Calu3 (cell line): Measurements from ENCODE around the gene C20orf96. TPM values are rescaled to one million over a fixed set of nuclear protein-coding genes. Genes with fewer than 3 reads are reported as not detected.

Experiments used
- BruUV-seq: library from RNA; stranded (reverse); fragments of 400-500 nt; replicated peaks from 2 replicates; lab custom pipeline; 2021; lab: Mats Ljungman, UMichigan
- CTCF ChIA-PET: fragments of 300-600 bp; sonication (Branson Sonifier 250); formaldehyde crosslinking; loops from one replicate; lab custom pipeline; 2022; ENCODE audit warnings: antibody characterized with exemption; lab: Charles Lee
- DNase-seq: peaks from one replicate; pipeline ENCODE4 v3.0.0; 2022
- H3K27ac Mint-ChIP-seq: one replicate; pipeline ENCODE4 v1.8.0; 2022; ENCODE audit warnings: mixed read lengths; ENCODE audit not compliant: unreplicated experiment
- H3K27me3 Mint-ChIP-seq: one replicate; pipeline ENCODE4 v1.8.0; 2022; ENCODE audit warnings: mixed read lengths; ENCODE audit not compliant: unreplicated experiment
- H3K36me3 Mint-ChIP-seq: one replicate; pipeline ENCODE4 v1.8.0; 2022; ENCODE audit warnings: mild to moderate bottlenecking, moderate library complexity, mixed read lengths; ENCODE audit not compliant: insufficient read depth, unreplicated experiment
- H3K4me1 Mint-ChIP-seq: one replicate; pipeline ENCODE4 v1.8.0; 2022; ENCODE audit warnings: mild to moderate bottlenecking, low read depth, mixed read lengths; ENCODE audit not compliant: unreplicated experiment
- H3K4me3 Mint-ChIP-seq: one replicate; pipeline ENCODE4 v1.8.0; 2022; ENCODE audit warnings: mild to moderate bottlenecking, low read depth, moderate library complexity, mixed read lengths; ENCODE audit not compliant: unreplicated experiment
- H3K9me3 Mint-ChIP-seq: one replicate; pipeline ENCODE4 v1.8.0; 2022; ENCODE audit warnings: low read depth, mixed read lengths; ENCODE audit not compliant: unreplicated experiment
- intact Hi-C: fragments of 100-400 bp; cut with micrococcal nuclease; formaldehyde crosslinking; loops from one replicate; pipeline ENCODE4 v1.10.0; 2022; ENCODE audit not compliant: unreplicated experiment
- total RNA-seq: library from RNA; stranded (reverse); gene quantifications from 2 replicates; pipeline ENCODE4 v1.2.3, GENCODE V29; 2022
- TF ChIP-seq, protein P1 (sequence below): fragments of 200-600 bp; IDR thresholded peaks from one replicate; pipeline ENCODE4 v1.8.0; 2022; ENCODE audit warnings: antibody characterized with exemption; ENCODE audit not compliant: unreplicated experiment

Gene C20orf96
- total RNA-seq, 1 experiment from 2014 or later, result 7.3 TPM

DNA sequence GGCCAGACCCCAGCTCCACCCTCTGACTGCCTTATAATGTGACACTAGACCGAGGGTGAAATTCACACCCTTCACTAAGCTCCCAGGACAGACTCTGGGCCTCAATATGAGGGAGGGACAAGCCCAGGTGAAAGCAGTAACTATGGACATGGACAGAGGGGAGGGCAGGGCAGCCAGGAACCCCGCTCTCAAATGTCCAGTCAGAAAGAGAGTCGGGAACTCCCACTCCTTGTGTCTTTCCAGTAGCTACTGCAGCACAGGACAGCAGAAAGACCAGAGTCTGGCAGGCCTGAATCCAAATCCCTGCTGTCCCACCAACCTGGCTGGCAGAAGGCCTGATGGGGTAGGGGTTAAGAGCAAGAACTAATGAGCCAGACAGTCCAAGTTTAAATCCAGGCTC lies 6.4 kb downstream of the C20orf96 start:
- CTCF ChIA-PET, result no interaction called here
- no peak for DNase-seq
- no TSS peak for BruUV-seq
- Mint-ChIP-seq H3K27me3 (no peaks in the 10 kb centered on the region), H3K27ac (no peak overlapping the region), H3K9me3 (no peaks in the 10 kb centered on the region), H3K36me3 (no peaks in the 10 kb centered on the region), H3K4me1 (peaks cover 4% of the 10 kb centered on the region), H3K4me3 (no peak overlapping the region)
- TF ChIP-seq, protein P1, sequence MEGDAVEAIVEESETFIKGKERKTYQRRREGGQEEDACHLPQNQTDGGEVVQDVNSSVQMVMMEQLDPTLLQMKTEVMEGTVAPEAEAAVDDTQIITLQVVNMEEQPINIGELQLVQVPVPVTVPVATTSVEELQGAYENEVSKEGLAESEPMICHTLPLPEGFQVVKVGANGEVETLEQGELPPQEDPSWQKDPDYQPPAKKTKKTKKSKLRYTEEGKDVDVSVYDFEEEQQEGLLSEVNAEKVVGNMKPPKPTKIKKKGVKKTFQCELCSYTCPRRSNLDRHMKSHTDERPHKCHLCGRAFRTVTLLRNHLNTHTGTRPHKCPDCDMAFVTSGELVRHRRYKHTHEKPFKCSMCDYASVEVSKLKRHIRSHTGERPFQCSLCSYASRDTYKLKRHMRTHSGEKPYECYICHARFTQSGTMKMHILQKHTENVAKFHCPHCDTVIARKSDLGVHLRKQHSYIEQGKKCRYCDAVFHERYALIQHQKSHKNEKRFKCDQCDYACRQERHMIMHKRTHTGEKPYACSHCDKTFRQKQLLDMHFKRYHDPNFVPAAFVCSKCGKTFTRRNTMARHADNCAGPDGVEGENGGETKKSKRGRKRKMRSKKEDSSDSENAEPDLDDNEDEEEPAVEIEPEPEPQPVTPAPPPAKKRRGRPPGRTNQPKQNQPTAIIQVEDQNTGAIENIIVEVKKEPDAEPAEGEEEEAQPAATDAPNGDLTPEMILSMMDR, result no peak
- intact Hi-C loops, result no loop called here

DNA sequence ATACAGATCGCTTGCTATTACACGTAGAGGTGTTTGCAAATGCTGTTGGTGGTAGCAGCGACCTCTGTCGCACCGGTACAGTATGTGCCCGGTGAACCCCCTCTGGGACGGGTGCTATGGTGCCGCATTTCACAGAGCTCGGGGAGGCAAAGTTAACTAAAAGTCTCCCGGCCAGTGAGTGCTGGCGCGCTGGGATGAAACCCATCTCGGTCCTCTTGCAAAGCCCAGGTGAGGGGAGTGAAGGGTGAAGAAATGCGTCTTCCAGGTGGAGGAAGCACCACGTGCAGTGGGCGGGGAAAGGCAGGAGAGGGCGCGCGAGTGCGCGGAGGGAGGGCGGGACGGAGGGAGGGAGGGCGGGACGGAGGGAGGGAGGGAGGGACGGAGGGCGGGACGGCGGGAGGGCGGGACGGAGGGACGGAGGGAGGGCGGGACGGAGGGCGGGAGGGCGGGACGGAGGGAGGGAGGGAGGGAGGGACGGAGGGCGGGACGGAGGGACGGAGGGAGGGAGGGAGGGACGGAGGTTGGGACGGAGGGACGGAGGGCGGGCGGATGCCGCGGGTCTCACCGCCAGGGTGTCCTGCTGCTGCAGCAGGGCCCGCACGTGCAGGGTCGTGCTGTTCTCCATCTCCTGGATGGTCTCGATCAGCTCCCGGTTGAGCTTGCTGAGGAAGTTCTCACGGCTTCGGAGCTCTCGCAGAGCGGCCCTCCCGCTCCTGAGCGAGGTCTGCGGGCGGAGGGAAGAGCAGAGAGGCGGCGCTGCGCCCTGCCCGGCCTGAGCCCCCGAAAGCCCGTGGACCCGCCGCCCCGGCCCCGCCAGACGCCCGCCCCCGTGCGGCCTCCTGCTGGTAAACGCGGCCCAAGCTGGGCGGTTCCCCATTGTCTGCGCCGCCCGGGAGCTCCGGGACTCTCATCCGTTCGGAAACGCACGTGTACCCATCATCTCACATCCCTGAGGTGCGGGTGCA lies 11.7 kb downstream of the C20orf96 start:
- TF ChIP-seq, protein P1, result no peak
- no peaks in the 10 kb centered on the region for H3K4me1 Mint-ChIP-seq
- H3K36me3 Mint-ChIP-seq, result no peaks in the 10 kb centered on the region
- no peak overlapping the region for H3K4me3 Mint-ChIP-seq
- no peaks in the 10 kb centered on the region for H3K9me3 Mint-ChIP-seq
- intact Hi-C loops, result no loop called here
- CTCF ChIA-PET, result no interaction called here
- BruUV-seq, result no TSS peak
- no peaks in the 10 kb centered on the region for H3K27me3 Mint-ChIP-seq
- H3K27ac Mint-ChIP-seq, result no peak overlapping the region
- no peak for DNase-seq

DNA sequence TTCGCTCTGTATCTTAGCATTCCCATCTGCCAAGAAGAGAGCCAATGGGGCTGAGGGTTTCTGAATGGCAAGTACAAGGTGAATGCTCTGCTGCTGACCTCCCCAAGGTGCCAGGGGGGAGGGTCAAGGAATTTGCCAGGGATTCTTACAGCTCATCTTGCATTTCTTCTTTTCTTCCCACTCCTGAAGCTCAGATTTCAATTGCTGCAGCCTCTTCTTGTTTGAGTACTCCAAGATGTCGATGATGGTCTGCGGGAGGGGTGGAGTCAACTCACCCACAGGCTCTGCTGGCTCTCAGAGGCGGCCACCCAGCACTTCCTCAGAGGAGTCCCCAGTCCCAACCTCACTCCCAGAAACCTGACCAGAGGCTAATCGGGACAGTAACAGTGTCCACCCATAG lies 12.4 kb downstream of the C20orf96 start:
- H3K27ac Mint-ChIP-seq, result no peak overlapping the region
- H3K4me3 Mint-ChIP-seq, result no peak overlapping the region
- H3K9me3 Mint-ChIP-seq, result no peaks in the 10 kb centered on the region
- DNase-seq, result no peak
- H3K4me1 Mint-ChIP-seq, result no peaks in the 10 kb centered on the region
- TF ChIP-seq, protein P1, result no peak
- H3K27me3 Mint-ChIP-seq, result no peaks in the 10 kb centered on the region
- CTCF ChIA-PET, result interaction anchor here (0.6 kb wide), 1 partner anchor 20 kb away, joined by 4 read pairs; no protein-coding TSS in a partner anchor
- no TSS peak for BruUV-seq
- intact Hi-C loops, result no loop called here
- H3K36me3 Mint-ChIP-seq, result no peaks in the 10 kb centered on the region

DNA sequence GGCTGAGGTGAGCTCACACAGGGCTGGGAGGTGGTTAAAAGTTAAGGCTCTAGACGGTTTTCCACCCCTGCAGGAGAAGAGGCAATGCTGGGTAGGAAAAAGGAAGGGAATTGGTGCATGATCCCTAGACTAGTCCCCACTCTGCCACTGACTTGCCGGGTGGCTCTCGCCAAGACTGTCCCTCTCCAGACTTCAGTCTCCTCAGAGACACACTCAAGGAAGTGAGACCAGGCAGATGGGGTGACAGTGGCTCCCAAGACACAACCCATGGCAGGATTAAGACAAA lies 13.1 kb downstream of the C20orf96 start:
- H3K27ac Mint-ChIP-seq, result no peak overlapping the region
- H3K4me1 Mint-ChIP-seq, result no peaks in the 10 kb centered on the region
- H3K9me3 Mint-ChIP-seq, result no peaks in the 10 kb centered on the region
- H3K36me3 Mint-ChIP-seq, result no peaks in the 10 kb centered on the region
- H3K4me3 Mint-ChIP-seq, result no peak overlapping the region
- no peak for DNase-seq
- no TSS peak for BruUV-seq
- intact Hi-C loops, result no loop called here
- no peaks in the 10 kb centered on the region for H3K27me3 Mint-ChIP-seq
- TF ChIP-seq, protein P1, result no peak
- CTCF ChIA-PET, result no interaction called here
